ENCODE results near the gene SNCB.

The SNCB gene

GRCh38 chr5:176590035-176590717 lies 40.2 kb downstream of the SNCB start:
- DNase-seq (ENCODE audit: low read depth, low spot score), result no peak
- H3K4me3 ChIP-seq (ENCODE audit: low read length), result no peak overlapping the region

GRCh38 chr5:176589039-176589769 lies 41.1 kb downstream of the SNCB start:
- no peak for DNase-seq (ENCODE audit: low read depth, low spot score)
- no peak overlapping the region for H3K4me3 ChIP-seq (ENCODE audit: low read length)

- H3K4me3 ChIP-seq (ENCODE audit: low read length), result no peak overlapping the region
- no peak for DNase-seq (ENCODE audit: low read depth, low spot score)
These were observed 42.0 kb downstream of the SNCB start for GRCh38 chr5:176588297-176588696.

- DNase-seq (ENCODE audit: low read depth, low spot score), result no peak
These were observed 42.9 kb downstream of the SNCB start for GRCh38 chr5:176587398-176587797.

GRCh38 chr5:176583076-176583475 lies 47.3 kb downstream of the SNCB start:
- no peak overlapping the region for H3K4me3 ChIP-seq (ENCODE audit: low read length)
- no peak for DNase-seq (ENCODE audit: low read depth, low spot score)

More at GRCh38 chr5:176587398-176587797, 42.9 kb downstream of the SNCB start:
- H3K4me3 ChIP-seq (ENCODE audit: low read length), result no peak overlapping the region

- H3K4me3 ChIP-seq (ENCODE audit: low read length), result no peak overlapping the region
- DNase-seq (ENCODE audit: low read depth, low spot score), result no peak
These were observed 49.0 kb downstream of the SNCB start for GRCh38 chr5:176581361-176581760.

GRCh38 chr5:176579323-176579722 lies 51.0 kb downstream of the SNCB start:
- DNase-seq (ENCODE audit: low read depth, low spot score), result no peak
- no peak overlapping the region for H3K4me3 ChIP-seq (ENCODE audit: low read length)

- peak; percentile 17 for DNase-seq (ENCODE audit: low read depth, low spot score)
These were observed 51.9 kb downstream of the SNCB start for GRCh38 chr5:176578391-176578808.

GRCh38 chr5:176577312-176578176 lies 52.8 kb downstream of the SNCB start:
- no peak for DNase-seq (ENCODE audit: low read depth, low spot score)
- H3K4me3 ChIP-seq (ENCODE audit: low read length), result no peak overlapping the region

More at GRCh38 chr5:176578391-176578808, 51.9 kb downstream of the SNCB start:
- no peak overlapping the region for H3K4me3 ChIP-seq (ENCODE audit: low read length)

- no peak for DNase-seq (ENCODE audit: low read depth, low spot score)
- H3K4me3 ChIP-seq (ENCODE audit: low read length), result no peak overlapping the region
These were observed 54.6 kb downstream of the SNCB start for GRCh38 chr5:176575488-176576422.

- DNase-seq (ENCODE audit: low read depth, low spot score), result no peak
- H3K4me3 ChIP-seq (ENCODE audit: low read length), result no peak overlapping the region
These were observed 55.3 kb downstream of the SNCB start for GRCh38 chr5:176575066-176575465.

GRCh38 chr5:176574297-176574591 lies 56.1 kb downstream of the SNCB start:
- no peak overlapping the region for H3K4me3 ChIP-seq (ENCODE audit: low read length)
- no peak for DNase-seq (ENCODE audit: low read depth, low spot score)

- DNase-seq (ENCODE audit: low read depth, low spot score), result peak; percentile 39
- H3K4me3 ChIP-seq (ENCODE audit: low read length), result no peak overlapping the region
These were observed 56.6 kb downstream of the SNCB start for GRCh38 chr5:176573564-176574296.

Data from Jurkat, Clone E6-1 (cell line).